ACC112 (cell line): ENCODE measurements around the gene PPME1.

Experiments
- H2AFZ ChIP-seq: fragments of 200-600 bp; sonication (generic); one replicate; pipeline ENCODE4 v1.6.0; 2017; ENCODE audit warnings: antibody characterized with exemption, low read length; ENCODE audit not compliant: unreplicated experiment
- H3K27ac ChIP-seq: fragments of 200-600 bp; sonication (generic); 2 replicates; pipeline ENCODE4 v1.5.1; 2014; ENCODE audit warnings: low read depth, mild to moderate bottlenecking, antibody characterized with exemption, low read length, moderate library complexity
- H3K27me3 ChIP-seq: fragments of 200-600 bp; sonication (generic); 2 replicates; pipeline ENCODE4 v1.6.1; 2014; ENCODE audit warnings: mild to moderate bottlenecking, antibody characterized with exemption, low read length, moderate library complexity, mixed read lengths; ENCODE audit not compliant: insufficient read depth
- H3K36me3 ChIP-seq: fragments of 200-600 bp; sonication (generic); 2 replicates; pipeline ENCODE4 v1.6.1; 2016; ENCODE audit warnings: mild to moderate bottlenecking, antibody characterized with exemption, low read length, moderate library complexity, mixed read lengths; ENCODE audit not compliant: insufficient read depth
- H3K4me1 ChIP-seq: fragments of 200-600 bp; sonication (generic); one replicate; pipeline ENCODE4 v1.6.1; 2016; ENCODE audit warnings: low read length, mixed read lengths; ENCODE audit not compliant: insufficient read depth, unreplicated experiment, control insufficient read depth
- H3K4me3 ChIP-seq: fragments of 200-600 bp; sonication (generic); 2 replicates; pipeline ENCODE4 v1.5.1; 2014; ENCODE audit warnings: mild to moderate bottlenecking, low read depth, low read length
- H3K79me2 ChIP-seq: fragments of 200-600 bp; sonication (generic); one replicate; pipeline ENCODE4 v1.6.0; 2016; ENCODE audit warnings: low read length; ENCODE audit not compliant: control insufficient read depth, unreplicated experiment, insufficient read depth

PPME1 gene

GRCh38 chr11:74299015-74299414 lies 127.9 kb downstream of the PPME1 start:
- no peak overlapping the region for H2AFZ ChIP-seq
- no peak overlapping the region for H3K4me3 ChIP-seq
- H3K27me3 ChIP-seq: no peaks in the 10 kb centered on the region
- H3K27ac ChIP-seq: no peak overlapping the region
- H3K4me1 ChIP-seq: no peaks in the 10 kb centered on the region
- H3K36me3 ChIP-seq: no peaks in the 10 kb centered on the region; the same call in 1 of the 2 replicates
- H3K79me2 ChIP-seq: no peaks in the 10 kb centered on the region
